GM18858 (cell line): ENCODE results near the gene CDC5L.

Experiments used
- ATAC-seq: cut with Tn5 transposase; IDR thresholded peaks from one replicate; pipeline ENCODE4 v1.9.1; 2021; ENCODE audit not compliant: unreplicated experiment

CDC5L gene

GRCh38 chr6:44473393-44474189, 86.1 kb downstream of the CDC5L start:
- ATAC-seq = no peak

- no peak for ATAC-seq
Measured at GRCh38 chr6:44474190-44474631, 86.7 kb downstream of the CDC5L start.

- no peak for ATAC-seq
Measured at GRCh38 chr6:44474643-44475042, 87.1 kb downstream of the CDC5L start.

DNA sequence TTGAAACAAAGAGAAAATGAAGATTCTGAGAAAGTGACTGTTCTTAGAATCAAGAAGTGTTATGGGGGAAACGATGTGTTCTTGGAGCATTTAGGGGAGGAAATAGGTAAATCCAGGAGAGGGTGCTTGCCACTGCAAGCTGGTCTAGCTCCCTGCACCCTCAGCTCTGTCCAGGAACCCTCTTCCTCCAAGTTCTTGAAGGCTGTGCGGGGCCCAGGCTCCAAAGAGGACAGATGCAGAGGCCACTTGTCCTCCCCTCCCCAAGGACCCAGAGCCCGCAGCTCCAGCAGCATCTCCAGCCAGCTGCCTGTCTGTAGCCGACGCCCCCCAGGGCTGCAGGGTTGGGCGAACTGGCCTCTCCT, 87.9 kb downstream of the CDC5L start:
- ATAC-seq = no peak

GRCh38 chr6:44475779-44476434, 88.4 kb downstream of the CDC5L start:
- ATAC-seq = peak; percentile 57

GRCh38 chr6:44476849-44477248, 89.3 kb downstream of the CDC5L start:
- ATAC-seq = no peak

DNA sequence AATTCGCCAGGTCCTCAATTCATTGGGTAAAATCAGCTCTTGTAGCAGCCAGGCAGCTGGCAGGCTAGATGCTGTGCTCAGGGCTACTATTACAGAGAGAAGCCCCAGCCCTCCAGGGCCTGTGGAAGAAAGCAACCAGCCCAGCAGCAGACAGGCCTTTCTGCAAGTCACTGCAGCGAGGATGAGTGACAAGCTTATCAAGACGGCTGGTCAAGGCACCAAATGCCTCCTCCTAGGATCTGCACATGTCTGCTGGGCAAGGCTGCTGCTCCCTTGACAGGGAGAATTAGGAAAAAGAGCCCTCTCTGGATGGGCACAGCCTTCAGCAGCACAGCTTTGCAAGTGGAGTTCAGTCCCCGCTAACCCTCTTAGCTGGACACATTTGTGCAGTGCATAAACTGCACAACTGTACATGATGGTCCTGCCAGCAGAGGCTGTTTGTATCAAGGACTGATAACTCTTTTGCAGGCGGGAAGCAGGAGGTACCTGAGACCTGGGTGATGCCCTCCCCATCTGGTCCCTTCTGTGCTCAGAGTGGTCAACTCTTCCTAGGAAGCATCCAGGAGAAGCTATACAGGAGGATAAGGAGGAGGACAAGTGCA, 89.9 kb downstream of the CDC5L start:
- ATAC-seq = no peak

GRCh38 chr6:44478158-44478557, 90.7 kb downstream of the CDC5L start:
- ATAC-seq = no peak

DNA sequence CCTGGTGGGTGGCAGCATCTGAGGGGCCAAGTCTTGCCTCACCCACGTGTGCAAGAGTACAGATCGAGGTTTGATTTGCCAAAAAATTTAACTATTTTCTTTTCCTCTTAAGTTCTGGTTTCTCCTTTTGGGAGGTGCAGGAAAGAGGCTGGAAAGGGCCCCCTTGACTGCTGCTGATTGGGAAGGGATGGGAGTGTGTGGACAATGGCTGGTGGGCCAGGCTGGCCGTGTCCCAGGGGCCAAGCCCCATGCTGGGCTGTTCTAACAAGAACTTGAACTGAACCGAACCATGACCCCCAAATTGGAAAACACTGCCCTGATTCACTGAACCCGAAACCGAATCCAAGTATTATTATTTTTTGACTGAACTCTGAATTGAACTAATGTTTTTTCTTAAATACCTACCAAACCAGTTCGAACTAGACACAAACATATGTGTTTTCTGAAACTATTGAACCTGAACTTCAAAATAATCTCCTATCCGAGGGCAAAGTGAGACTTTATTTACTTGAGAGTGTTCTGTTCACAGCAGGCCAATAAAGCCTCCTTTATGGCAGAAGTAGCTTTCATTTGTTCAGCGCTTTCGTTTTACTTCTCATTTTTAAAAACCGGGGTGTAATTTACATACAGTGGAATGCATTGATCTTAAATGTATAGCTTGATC, 91.2 kb downstream of the CDC5L start:
- ATAC-seq = no peak

GRCh38 chr6:44480097-44480541, 92.6 kb downstream of the CDC5L start:
- ATAC-seq = no peak

DNA sequence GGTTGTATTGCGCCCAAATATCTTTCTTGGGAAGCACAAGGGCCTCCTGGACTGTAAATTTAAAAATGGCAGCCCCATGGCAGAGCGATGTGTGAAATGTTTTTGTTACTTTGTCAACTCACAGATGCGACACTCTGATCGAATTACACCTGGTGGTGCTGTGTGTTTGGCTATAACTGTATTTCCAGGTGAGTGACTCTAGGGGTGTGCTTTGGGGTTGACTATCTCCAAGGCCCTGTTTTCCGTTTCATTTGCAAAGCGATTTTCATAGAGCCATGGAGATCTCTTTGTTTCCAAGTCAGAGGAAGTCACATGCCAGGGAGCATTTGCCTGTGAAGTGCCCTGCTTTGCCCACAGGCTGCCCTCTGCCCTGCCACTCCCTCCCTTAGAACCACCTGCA, 93.5 kb downstream of the CDC5L start:
- no peak for ATAC-seq

GRCh38 chr6:44481760-44482159, 94.3 kb downstream of the CDC5L start:
- no peak for ATAC-seq

DNA sequence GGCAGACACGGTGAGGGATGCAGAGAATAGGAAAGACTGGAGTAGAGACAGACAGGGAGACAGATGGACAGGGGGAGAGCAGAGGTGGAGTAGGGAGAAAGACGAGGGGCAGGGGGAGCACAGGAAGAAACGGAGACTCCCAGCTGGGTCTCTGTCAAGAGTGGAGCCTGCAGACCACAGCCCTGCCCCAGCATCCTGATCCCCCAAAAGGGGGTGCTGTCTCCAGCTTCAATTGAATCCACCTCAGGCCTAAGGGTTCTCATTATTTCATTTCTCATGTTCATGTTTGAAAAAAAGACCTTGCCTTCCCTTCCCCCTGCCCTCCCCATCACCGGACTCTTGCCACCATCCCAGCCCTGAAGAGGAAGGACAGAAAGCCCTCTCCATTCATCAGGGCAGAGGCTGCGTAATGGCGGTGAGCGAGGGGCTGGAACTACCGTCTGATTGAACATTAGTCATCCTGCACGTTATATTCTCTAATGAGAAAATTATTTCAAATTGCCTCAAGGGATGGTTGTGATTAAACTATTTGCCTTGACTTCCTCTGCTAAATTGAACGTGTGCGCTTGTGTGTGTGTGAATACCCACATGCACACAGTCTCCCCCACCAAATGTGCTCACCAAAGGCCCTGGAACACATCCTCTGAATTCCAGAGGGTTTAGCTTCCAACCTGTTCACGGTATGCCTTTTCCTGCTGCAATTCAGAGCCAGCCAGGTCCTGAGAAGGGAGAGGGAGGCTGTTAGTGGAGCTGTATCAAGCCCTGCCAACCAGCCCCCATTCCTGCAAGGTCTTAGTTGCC, 98.3 kb downstream of the CDC5L start:
- ATAC-seq = no peak

- ATAC-seq = no peak
Measured at GRCh38 chr6:44487002-44487401, 99.5 kb downstream of the CDC5L start.

DNA sequence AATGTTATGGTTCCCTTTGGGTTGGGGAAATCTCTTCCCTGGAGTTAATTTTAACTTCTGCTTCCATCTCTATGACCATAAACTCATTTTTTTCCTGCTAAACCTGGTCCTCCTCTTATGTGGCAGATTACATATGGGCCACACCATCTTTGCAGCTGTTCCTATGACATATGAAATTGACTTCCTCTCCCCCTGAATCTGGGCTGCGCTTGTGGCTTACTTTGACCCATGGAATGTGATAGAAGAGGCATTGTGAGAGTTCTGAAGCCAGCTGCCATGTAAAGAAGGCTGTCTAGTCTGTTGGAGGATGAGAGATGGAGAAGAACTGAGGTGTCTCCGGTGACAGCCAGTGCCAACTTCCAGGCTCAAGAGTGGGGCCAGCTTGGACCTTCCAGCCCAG, 100.1 kb downstream of the CDC5L start:
- no peak for ATAC-seq

DNA sequence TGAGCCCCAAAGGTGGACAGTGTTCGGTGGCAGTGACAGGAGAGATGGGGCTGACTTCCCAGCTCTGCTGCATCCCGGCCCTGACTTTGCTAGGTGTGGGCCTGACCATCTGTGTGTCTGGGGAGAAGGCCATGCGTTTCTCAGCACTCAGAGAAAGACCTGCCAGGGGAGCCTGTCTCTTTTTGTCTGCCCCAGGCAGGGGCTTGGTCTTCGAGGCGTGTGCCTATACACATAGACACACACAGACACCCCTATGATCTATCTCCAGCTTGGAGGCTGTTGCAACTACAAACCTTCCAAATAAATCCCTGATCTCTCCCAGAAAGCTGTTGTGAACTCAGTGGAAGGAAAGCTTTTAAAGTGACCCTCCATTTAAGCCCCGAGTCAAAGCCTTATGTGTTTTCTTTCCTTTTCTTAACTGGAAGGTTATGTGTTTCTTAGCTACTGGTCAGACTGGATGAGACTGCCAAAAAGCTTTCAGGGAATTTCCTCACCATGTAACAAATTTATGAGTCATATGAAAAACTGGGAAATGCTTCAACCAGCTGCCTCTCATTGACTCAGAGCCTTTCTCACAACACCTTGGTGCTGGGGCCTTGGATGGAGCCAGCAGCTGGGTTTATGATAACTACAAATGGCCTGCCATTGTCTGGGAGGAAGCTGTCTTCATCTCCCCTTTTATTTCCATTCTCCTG, 102.6 kb downstream of the CDC5L start:
- no peak for ATAC-seq

GRCh38 chr6:44493132-44493531, 105.6 kb downstream of the CDC5L start:
- ATAC-seq = no peak

GRCh38 chr6:44493593-44493992, 106.1 kb downstream of the CDC5L start:
- no peak for ATAC-seq

GRCh38 chr6:44494011-44494501, 106.5 kb downstream of the CDC5L start:
- ATAC-seq = no peak
